ENCODE results near the gene OR52N5.

The OR52N5 gene

DNA sequence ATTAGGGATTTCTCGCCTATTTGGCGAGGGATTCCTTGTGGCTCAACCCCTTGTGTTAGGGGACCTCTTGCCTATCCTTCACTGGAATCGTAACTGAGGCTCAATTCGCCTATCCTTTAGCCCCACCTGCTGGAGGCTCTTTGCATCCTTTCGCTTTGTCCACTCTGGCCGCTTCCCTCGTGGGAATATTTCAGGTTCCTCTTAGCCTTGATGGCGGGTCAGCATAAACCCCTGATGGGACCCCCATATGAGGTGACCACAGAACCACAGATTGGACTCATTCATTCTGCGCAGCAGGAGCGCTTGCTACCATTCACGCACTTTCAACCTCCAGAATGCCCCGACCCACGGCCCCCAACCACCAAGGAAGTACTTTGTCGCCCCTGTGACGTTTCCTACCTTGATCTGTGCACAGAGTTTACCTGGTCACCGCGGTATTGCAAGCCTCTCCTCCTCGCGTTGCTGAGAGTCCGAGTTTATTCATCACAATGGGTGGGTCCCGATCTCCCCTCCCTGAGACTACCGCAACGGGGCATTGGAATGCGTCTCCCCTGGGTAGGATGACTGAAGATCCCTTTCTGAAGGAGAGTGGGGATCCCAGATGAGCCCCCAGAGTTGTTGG lies 25.5 kb upstream of the OR52N5 start, which contains the start of gene OR52N2:
Gene OR52N2, plus strand, starts transcription at position 425 of the 622 bp plus-strand sequence. CDS start 11,412 bp downstream, outside the sequence.
- peak; percentile 81 for DNase-seq (ENCODE audit: low read depth)
- peak; percentile 84 for TF ChIP-seq CTCF (IDR thresholded peaks at IDR 0.05; ENCODE audit: insufficient read depth, low read depth, low read length, missing control alignments)
- H3K4me3 ChIP-seq (ENCODE audit: low read depth, low read length) = peak within 1 kb of the TSS; percentile 77

GRCh38 chr11:5807580-5807979 lies 24.4 kb upstream of the OR52N5 start:
- no peak for DNase-seq (ENCODE audit: low read depth)
- no peak overlapping the region for H3K4me3 ChIP-seq (ENCODE audit: low read depth, low read length)
- TF ChIP-seq CTCF (IDR thresholded peaks at IDR 0.05; ENCODE audit: insufficient read depth, low read depth, low read length, missing control alignments) = no peak

DNA sequence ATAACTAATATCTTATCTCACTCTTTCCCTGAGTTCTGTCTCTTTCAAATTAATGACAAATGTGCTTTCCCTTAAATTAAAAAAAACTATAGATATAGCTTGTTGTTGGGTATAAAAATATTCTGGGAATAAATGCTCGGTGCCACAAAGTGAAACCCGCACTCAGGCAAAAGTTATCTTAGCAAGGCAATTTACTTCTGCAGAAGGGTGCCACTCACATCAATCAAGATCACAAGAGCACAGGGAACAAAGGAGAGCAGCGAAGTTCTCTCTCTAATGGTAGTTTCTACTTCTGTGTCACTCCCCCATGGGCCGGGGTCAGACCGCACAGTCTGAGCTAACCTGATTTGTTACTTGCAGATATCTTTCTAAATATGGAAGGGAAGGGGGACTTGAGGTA lies 20.8 kb upstream of the OR52N5 start:
- DNase-seq (ENCODE audit: low read depth) = no peak
- H3K4me3 ChIP-seq (ENCODE audit: low read depth, low read length) = no peak overlapping the region
- TF ChIP-seq CTCF (IDR thresholded peaks at IDR 0.05; ENCODE audit: insufficient read depth, low read depth, low read length, missing control alignments) = no peak

DNA sequence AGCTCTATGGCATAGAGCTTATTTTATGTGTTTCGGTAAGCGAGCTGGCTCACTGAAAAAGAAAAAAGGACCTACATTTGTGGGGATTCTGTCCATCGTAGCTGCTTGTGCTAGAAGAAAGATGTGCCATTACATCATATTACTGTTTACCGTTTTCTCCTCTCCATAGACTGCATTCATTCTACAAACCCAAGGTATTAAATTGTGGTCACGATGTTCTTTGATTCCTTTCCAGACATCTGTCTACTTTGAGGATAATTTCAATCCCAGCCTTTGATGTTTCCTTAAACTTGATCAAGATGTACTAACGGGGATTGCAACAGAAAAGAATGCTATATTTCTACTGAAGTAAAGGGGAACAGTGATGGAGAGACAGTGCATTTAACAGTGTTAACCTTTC lies 13.4 kb upstream of the OR52N5 start:
- TF ChIP-seq CTCF (IDR thresholded peaks at IDR 0.05; ENCODE audit: insufficient read depth, low read depth, low read length, missing control alignments) = no peak
- no peak for DNase-seq (ENCODE audit: low read depth)
- H3K4me3 ChIP-seq (ENCODE audit: low read depth, low read length) = no peak overlapping the region

GRCh38 chr11:5791165-5791564 lies 8.0 kb upstream of the OR52N5 start, which contains the start of gene OR52N1:
Gene OR52N1, minus strand, starts transcription at chr11:5791265. Its CDS starts 2,449 bp downstream, at chr11:5788816.
- DNase-seq (ENCODE audit: low read depth) = no peak

DNA sequence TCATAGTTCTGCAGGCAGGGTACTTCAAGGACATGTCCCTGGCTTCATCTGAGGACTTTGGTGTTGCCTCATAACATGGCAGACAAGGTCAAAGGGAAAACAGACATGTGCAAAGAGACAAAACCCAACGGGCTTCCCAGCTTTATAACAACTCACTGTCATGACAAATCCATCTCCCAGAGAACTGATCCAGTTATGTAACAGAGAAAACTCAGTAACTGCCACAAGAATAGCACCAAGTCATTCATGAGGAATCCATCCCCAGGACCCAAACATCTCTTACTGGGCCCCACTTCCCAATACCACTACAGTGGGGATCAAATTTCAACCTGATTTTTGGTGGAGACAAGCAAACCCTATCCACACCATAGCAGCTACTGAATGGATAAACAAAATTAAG lies 16.1 kb downstream of the OR52N5 start:
- no peak overlapping the region for H3K4me3 ChIP-seq (ENCODE audit: low read depth, low read length)
- DNase-seq (ENCODE audit: low read depth) = no peak
- no peak for TF ChIP-seq CTCF (IDR thresholded peaks at IDR 0.05; ENCODE audit: insufficient read depth, low read depth, low read length, missing control alignments)

More at GRCh38 chr11:5791165-5791564, 8.0 kb upstream of the OR52N5 start, which contains the start of gene OR52N1:
- no peak within 1 kb of the TSS for H3K4me3 ChIP-seq (ENCODE audit: low read depth, low read length)
- no peak for TF ChIP-seq CTCF (IDR thresholded peaks at IDR 0.05; ENCODE audit: insufficient read depth, low read depth, low read length, missing control alignments)

- no peak for TF ChIP-seq CTCF (IDR thresholded peaks at IDR 0.05; ENCODE audit: insufficient read depth, low read depth, low read length, missing control alignments)
- no peak for DNase-seq (ENCODE audit: low read depth)
- no peak within 1 kb of the TSS for H3K4me3 ChIP-seq (ENCODE audit: low read depth, low read length)
Observed at GRCh38 chr11:5753943-5754342, 29.2 kb downstream of the OR52N5 start, which contains the start of gene OR52N4. Gene OR52N4, plus strand, starts transcription at chr11:5754243. Its CDS starts 498 bp downstream, at chr11:5754741.
